GM19035 (cell line): ENCODE measurements around the gene ESYT1.
A peak's percentile ranks its signal among the peaks of the same experiment; 100 is the strongest.

Source experiments
- ATAC-seq: cut with Tn5 transposase; IDR thresholded peaks from one replicate; pipeline ENCODE4 v1.9.1; 2021; ENCODE audit not compliant: unreplicated experiment

The ESYT1 gene

DNA sequence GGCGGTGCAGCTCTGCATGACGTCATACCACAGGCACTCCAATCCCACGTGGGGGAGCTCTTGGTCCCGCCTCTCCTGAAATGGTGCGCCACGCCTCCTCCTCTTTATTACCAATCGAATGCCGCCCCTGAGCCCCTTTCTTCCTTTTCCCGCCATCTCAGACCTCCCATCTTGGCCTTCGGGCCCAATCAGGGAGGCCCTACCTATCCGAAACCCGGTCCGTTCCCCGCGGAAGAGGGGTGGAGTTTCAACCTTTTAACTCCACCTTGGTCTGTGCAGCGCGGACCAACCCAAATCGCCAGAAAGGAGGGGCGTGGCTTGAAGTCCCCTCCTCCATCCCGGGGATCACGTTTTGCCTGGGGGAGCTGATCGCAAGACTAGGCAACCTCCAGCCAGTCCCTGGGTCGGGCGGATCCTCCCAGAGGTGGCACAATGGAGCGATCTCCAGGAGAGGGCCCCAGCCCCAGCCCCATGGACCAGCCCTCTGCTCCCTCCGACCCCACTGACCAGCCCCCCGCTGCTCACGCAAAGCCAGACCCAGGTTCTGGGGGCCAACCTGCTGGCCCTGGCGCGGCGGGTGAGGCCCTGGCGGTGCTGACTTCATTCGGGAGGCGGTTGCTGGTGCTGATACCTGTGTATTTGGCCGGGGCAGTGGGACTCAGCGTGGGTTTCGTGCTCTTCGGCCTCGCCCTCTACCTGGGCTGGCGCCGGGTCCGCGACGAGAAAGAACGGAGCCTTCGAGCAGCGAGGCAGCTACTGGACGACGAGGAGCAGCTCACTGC is at the start of gene ESYT1:
ESYT1 (plus strand) TSS at position 380 of the 782 bp plus-strand sequence; CDS start at position 433, 53 bp downstream.
- peak; percentile 92 for ATAC-seq

DNA sequence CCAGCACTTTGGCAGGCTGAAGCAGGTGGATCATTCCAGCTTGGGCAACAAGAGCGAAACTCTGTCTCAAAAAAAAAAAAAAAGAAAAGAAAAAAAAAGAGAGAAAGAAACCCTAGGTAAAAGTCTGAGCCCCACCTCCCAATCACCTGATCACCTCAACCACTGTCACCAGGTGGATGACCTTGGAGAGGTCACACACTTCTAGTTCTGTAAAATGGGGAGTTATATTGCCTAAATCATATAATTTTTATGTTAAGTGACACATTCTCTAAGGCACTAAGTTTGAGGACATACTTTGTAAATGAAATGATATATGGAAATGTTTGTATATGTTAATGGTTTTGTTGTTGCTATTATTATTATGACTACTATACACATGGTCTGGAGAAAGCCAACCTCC is 49.6 kb upstream of the ESYT1 start:
- ATAC-seq = no peak

DNA sequence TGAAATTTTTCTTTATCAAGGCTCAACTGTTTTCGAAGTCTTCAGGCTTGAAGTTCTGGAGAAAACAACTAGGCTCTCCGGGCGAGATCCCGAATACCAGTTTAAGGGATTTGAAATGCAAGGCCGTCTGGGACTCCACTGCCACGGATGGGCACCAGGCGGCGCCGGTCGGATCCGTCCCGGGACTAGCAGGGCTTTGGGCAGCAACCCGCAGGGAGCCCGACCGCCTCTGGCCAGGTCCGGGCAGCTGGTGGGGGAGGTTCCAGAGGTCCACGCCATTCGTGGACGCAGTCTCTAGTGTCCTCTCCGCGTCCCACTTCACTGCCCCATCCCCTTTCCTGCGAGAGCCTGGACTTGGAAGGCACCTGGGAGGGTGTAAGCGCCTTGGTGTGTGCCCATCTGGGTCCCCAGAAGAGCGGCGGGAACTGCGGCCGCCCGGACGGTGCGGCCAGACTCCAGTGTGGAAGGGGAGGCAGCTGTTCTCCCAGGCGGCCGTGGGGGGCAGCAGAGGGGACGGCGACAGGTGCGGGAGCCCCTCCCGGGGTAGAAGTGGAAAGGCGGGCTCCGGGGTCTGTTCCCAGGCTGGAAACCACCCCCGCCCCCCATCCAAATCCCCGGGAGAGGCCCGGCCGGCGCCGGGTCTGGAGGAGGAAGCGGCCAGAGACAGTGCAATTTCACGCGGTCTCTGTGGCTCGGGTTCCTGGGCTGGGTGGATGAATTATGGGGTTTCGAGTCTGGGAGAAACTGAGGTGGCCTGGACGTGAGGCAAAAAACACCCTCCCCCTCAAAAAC is 48.9 kb upstream of the ESYT1 start:
- ATAC-seq = no peak

DNA sequence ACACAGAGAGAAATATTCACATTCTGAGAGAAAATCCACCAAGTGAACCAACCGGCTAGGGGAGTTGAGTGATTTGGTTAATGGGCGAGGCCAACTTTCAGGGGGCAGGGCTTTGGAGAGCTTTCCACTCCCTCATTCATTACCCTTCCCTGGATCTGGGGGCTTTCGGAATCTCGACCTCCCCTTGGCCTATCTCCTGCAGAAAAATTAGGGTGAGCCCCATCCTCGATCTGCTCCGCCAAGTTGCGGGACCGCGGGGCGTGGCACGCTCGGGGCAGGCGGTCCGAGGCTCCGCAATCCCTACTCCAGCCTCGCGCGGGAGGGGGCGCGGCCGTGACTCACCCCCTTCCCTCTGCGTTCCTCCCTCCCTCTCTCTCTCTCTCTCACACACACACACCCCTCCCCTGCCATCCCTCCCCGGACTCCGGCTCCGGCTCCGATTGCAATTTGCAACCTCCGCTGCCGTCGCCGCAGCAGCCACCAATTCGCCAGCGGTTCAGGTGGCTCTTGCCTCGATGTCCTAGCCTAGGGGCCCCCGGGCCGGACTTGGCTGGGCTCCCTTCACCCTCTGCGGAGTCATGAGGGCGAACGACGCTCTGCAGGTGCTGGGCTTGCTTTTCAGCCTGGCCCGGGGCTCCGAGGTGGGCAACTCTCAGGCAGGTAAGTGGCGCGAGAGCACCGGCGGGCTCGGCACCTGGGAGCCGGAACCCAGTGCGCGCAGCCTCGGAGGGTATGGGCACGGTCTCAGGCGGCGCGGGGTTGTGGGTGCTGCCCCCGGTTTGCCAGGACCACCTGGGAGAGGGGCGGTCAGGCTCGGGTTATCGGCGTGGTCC is 48.1 kb upstream of the ESYT1 start, which contains the start of gene ERBB3:
ERBB3 (plus strand) TSS at position 443 of the 833 bp plus-strand sequence; CDS start at position 579, 136 bp downstream.
- ATAC-seq = no peak

- ATAC-seq = no peak
Measured at GRCh38 chr12:56080556-56081138, 47.4 kb upstream of the ESYT1 start.

DNA sequence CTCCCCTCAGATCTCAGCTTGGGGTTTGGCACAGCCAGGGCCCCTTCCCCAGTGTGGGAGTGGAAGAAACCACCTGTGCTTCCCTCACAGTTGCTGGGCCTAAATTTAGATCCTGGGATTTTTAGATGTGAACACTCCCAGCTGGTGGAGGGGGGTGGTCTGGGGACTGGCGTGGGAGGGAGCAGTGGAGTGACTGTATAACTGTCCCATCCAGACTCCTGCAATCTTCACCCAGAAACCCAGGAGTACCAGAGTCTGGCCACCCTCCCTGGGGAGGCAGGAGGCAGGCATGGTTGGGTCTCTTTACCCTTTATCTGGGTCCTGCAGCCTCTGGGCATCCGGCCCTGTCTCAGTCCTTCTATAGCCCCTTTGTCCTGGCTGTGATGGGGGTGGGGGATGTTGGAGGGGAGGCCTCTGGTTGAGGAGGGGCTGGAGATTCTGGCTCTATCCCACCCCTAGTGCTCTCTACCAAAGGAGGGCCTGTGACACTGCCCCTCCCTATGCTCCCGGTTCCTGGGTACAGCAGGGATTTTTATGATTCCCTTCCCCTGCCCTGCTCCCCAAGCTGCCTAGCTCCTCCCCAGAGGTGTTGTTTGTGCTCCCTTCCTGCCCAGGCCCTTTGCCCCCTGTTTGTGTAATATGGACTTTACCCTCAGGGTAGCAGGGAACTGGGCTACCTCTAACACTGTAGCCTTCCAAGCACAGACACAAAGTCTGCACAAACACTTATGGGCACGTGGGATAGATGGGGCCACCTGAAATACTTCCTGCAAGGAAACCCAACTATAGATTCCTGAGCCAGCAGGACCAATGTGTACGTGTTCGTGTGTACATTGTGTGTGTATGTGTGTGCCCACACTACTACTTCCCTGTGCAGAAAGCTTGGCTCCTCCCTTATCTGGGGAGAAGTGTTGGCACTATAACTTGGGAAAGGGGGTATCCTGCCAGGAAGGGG is 46.4 kb upstream of the ESYT1 start:
- ATAC-seq = no peak

GRCh38 chr12:56082382-56082781 is 45.7 kb upstream of the ESYT1 start:
- no peak for ATAC-seq

DNA sequence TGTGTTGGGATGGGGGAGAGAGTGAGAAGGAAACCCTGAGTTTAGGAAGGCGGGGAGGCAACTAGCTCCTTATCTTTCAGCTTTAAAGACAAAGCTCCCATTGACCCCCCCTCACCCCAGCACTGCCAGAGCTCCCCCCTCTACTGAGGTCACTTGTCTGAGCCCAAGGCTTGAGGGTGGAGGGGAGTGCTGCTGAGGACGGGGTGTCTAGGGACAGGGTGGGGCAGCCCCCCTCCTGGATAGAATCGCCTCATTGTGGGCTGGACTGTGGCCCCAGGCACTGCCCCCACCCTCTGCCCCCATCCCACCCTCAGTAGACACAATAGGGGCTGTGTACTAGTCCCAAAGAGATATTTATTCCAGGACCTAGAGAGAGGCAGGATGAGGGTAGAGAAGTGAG is 45.1 kb upstream of the ESYT1 start:
- ATAC-seq = no peak

GRCh38 chr12:56084958-56085543 is 43.0 kb upstream of the ESYT1 start:
- no peak for ATAC-seq

GRCh38 chr12:56086096-56086495 is 42.0 kb upstream of the ESYT1 start:
- no peak for ATAC-seq

GRCh38 chr12:56086608-56087007 is 41.5 kb upstream of the ESYT1 start:
- ATAC-seq = no peak

- ATAC-seq = no peak
Measured at GRCh38 chr12:56087220-56087619, 40.8 kb upstream of the ESYT1 start.

DNA sequence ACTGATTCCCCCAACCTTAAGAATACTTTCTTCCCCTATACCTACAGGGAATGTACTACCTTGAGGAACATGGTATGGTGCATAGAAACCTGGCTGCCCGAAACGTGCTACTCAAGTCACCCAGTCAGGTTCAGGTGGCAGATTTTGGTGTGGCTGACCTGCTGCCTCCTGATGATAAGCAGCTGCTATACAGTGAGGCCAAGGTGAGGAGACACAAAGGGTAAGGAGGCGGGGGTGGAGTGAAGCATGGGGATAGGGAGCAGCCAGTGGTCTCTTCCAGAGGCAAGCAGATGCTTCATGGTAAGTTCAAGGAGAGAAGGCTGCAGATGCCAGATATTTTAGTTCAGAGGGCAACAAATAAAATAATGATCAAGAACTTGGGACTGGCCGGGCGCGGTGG is 30.3 kb upstream of the ESYT1 start:
- ATAC-seq = no peak

GRCh38 chr12:56098592-56098991 is 29.5 kb upstream of the ESYT1 start:
- ATAC-seq = no peak

DNA sequence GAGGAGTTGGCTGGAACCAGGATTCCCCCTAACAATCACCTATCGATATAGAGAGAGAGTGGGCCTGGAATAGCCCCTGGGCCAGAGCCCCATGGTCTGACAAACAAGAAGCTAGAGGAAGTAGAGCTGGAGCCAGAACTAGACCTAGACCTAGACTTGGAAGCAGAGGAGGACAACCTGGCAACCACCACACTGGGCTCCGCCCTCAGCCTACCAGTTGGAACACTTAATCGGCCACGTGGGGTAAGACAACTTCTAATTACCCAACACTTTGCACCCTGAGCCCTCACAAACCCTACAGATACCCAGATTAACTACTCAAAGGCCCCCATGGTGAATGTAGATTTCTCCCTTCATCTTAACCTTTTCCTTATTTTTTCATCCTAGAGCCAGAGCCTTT is 28.3 kb upstream of the ESYT1 start:
- no peak for ATAC-seq

- ATAC-seq = no peak
Measured at GRCh38 chr12:56101045-56101444, 27.0 kb upstream of the ESYT1 start.

GRCh38 chr12:56102683-56103065 is 25.4 kb upstream of the ESYT1 start:
- ATAC-seq = no peak

DNA sequence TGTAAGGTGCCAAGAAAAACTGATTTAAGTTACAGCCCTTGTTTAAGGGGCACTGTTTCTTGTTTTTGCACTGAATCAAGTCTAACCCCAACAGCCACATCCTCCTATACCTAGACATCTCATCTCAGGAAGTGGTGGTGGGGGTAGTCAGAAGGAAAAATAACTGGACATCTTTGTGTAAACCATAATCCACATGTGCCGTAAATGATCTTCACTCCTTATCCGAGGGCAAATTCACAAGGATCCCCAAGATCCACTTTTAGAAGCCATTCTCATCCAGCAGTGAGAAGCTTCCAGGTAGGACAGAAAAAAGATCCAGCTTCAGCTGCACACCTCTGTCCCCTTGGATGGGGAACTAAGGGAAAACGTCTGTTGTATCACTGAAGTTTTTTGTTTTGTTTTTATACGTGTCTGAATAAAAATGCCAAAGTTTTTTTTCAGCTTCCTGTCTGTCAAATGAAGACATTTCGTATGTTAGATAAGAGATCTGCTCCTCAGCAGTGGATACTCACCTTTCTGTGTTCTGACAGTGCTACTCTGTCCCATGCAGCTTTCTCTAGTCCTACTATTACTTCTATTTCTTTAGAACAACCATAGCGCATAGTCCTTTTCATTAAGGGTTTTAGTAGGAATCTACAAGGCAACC is 24.9 kb upstream of the ESYT1 start:
- ATAC-seq = no peak

GRCh38 chr12:56103823-56104108 is 24.3 kb upstream of the ESYT1 start:
- ATAC-seq = no peak
